GM12874 (cell line): Measurements from ENCODE around the gene NXF2.
"Not testable (repeated sequence)": the region's sequence is repeated elsewhere in the genome, so short reads cannot be mapped to it uniquely, and the experiment has no call there.

ENCODE experiments used
- TF ChIP-seq, protein P1 (sequence below): IDR thresholded peaks from 2 replicates; pipeline ENCODE4 v1.5.1; 2011; ENCODE audit warnings: low read depth, mild to moderate bottlenecking, control low read depth, low read length, moderate library complexity; ENCODE audit not compliant: insufficient read depth

Gene NXF2, protein sequence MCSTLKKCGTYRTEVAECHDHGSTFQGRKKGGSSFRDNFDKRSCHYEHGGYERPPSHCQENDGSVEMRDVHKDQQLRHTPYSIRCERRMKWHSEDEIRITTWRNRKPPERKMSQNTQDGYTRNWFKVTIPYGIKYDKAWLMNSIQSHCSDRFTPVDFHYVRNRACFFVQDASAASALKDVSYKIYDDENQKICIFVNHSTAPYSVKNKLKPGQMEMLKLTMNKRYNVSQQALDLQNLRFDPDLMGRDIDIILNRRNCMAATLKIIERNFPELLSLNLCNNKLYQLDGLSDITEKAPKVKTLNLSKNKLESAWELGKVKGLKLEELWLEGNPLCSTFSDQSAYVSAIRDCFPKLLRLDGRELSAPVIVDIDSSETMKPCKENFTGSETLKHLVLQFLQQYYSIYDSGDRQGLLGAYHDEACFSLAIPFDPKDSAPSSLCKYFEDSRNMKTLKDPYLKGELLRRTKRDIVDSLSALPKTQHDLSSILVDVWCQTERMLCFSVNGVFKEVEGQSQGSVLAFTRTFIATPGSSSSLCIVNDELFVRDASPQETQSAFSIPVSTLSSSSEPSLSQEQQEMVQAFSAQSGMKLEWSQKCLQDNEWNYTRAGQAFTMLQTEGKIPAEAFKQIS

GRCh38 chrX:102246893-102247292, at the start of gene NXF2:
Gene NXF2, plus strand, starts transcription at chrX:102247167. Its CDS starts 59,912 bp downstream, at chrX:102307079.
- TF ChIP-seq, protein P1, sequence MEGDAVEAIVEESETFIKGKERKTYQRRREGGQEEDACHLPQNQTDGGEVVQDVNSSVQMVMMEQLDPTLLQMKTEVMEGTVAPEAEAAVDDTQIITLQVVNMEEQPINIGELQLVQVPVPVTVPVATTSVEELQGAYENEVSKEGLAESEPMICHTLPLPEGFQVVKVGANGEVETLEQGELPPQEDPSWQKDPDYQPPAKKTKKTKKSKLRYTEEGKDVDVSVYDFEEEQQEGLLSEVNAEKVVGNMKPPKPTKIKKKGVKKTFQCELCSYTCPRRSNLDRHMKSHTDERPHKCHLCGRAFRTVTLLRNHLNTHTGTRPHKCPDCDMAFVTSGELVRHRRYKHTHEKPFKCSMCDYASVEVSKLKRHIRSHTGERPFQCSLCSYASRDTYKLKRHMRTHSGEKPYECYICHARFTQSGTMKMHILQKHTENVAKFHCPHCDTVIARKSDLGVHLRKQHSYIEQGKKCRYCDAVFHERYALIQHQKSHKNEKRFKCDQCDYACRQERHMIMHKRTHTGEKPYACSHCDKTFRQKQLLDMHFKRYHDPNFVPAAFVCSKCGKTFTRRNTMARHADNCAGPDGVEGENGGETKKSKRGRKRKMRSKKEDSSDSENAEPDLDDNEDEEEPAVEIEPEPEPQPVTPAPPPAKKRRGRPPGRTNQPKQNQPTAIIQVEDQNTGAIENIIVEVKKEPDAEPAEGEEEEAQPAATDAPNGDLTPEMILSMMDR: not testable (repeated sequence)

DNA sequence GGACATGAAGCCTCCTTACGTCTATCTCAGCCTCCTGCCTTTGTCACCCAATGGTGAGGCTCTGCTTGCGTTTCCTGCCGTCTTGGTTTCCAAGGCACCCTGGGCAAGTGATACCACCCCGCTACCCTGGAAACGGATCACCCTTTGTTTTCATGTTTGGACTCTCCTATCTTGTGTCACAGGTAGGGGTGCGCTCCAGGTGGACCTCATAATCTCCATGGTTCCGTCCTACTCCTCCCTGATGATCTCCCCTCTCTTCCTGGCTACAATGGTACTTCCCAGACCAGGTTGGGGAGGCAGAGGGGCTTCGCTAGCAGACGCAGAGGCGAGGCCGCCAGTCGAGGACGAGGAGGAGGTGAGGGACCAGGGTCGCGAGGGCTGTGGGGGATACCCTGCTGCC, 32.0 kb upstream of the NXF2 start, which contains the start of gene TCP11X1:
Gene TCP11X1, plus strand, starts transcription at position 316 of the 400 bp plus-strand sequence.
- TF ChIP-seq, protein P1: not testable (repeated sequence)

GRCh38 chrX:102338162-102338561, 91.2 kb downstream of the NXF2 start:
- TF ChIP-seq, protein P1: no peak

GRCh38 chrX:102339312-102340298, 92.6 kb downstream of the NXF2 start:
- TF ChIP-seq, protein P1: no peak

DNA sequence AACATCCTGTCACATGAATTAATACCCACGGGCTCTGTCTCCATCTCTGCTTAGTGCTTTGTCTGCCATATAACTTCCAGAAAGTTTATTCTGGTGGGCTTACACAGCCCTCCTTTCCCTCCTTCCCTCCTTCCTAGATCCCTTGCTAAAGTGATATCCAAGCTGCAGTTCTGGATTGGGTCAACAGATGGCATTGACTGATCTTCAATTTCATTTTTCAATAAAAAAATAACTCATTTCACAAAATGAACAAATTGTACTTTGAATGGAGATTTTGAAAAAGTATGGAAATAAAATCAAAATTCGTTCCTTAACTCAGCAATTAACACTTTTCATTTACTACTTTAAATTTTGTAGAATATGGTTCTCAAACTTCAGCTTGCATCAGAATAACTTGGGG, 94.9 kb downstream of the NXF2 start:
- TF ChIP-seq, protein P1: no peak

GRCh38 chrX:102345916-102346315, 98.9 kb downstream of the NXF2 start:
- TF ChIP-seq, protein P1: peak; percentile 49; the same call in 1 of the 2 replicates
